Measurements from ENCODE around the gene DAPK1.
A peak's percentile ranks its signal among the peaks of the same experiment; 100 is the strongest.

DAPK1 gene

DNA sequence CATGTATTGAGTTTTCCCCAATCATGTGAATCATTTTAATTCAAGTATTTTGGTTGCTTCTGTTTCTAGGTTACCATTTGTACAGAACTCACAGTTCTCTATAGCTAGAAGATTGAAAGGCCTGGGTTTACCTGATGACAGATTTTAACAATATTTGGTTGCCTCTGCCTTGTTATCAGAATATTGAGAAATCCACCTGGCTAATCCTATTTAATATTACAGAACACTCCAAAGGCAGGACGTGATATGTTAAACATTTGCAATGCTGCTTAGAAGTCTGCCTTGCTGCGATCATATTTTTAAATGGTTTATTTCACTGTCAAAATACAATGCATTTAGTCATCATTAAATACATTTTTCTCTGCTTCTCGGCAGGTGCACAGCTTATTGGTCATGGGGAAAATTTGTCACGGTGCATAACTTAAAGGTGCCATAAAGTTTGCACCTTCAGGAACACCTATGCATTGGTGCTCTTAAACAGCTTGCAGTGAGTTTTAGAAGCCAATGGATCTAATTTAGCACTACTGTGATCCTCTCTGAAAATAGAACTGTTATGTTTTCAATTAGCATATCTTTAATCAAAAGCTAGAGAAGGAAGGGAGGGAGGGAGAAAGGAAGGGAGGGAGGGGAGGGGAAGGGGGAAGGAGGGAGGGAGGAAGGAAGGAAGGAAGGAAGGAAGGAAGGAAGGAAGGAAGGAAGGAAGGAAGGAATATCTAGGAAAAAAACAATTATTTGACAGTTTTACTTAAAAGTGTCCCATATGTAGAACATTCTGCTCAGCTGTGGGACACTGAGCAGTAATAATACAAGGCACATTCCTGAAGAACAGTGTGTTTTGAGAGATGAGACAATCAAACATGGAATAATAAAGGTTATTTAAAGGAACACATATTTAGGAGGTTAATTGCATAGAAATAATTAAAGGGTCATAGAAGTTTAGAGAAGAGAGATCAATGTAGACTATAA, 15.5 kb upstream of the DAPK1 start:
- TF ChIP-seq ZEB2 (tag by site-specific recombination; IDR thresholded peaks at IDR 0.05) (no peak), ZNF777 (tag by site-specific recombination; IDR thresholded peaks at IDR 0.05; ENCODE audit: borderline replicate concordance) (no peak), MEIS1 (CRISPR knock-in tag; IDR thresholded peaks at IDR 0.05; ENCODE audit: borderline replicate concordance) (no peak), GLI4 (tag by site-specific recombination; IDR thresholded peaks at IDR 0.05) (no peak), ZNF600 (tag by site-specific recombination; IDR thresholded peaks at IDR 0.05) (no peak)
- TF ChIP-seq, protein P1, sequence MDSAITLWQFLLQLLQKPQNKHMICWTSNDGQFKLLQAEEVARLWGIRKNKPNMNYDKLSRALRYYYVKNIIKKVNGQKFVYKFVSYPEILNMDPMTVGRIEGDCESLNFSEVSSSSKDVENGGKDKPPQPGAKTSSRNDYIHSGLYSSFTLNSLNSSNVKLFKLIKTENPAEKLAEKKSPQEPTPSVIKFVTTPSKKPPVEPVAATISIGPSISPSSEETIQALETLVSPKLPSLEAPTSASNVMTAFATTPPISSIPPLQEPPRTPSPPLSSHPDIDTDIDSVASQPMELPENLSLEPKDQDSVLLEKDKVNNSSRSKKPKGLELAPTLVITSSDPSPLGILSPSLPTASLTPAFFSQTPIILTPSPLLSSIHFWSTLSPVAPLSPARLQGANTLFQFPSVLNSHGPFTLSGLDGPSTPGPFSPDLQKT (IDR thresholded peaks at IDR 0.05; ENCODE audit: borderline replicate concordance, low read depth, low read length) = no peak
- TF ChIP-seq, protein P2, sequence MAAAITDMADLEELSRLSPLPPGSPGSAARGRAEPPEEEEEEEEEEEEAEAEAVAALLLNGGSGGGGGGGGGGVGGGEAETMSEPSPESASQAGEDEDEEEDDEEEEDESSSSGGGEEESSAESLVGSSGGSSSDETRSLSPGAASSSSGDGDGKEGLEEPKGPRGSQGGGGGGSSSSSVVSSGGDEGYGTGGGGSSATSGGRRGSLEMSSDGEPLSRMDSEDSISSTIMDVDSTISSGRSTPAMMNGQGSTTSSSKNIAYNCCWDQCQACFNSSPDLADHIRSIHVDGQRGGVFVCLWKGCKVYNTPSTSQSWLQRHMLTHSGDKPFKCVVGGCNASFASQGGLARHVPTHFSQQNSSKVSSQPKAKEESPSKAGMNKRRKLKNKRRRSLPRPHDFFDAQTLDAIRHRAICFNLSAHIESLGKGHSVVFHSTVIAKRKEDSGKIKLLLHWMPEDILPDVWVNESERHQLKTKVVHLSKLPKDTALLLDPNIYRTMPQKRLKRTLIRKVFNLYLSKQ (tag by site-specific recombination; IDR thresholded peaks at IDR 0.05; ENCODE audit: borderline replicate concordance) = no peak
- CTCF ChIA-PET = interaction anchor here (0.5 to 1.1 kb wide), 4 partner anchors 33 to 681 kb away, joined by 3 read pairs; no protein-coding TSS in a partner anchor
- Histone ChIP-seq H3K4me3 (ENCODE audit: low read depth, low read length) (no peak overlapping the region), H3K27ac (ENCODE audit: extremely low read depth, low read depth, low read length) (no peak overlapping the region), H3K36me3 (ENCODE audit: control insufficient read depth in 2 of 2, insufficient read depth in 1 of 2, low read length in 2 of 2) (no peaks in the 10 kb centered on the region), H3K4me1 (ENCODE audit: control insufficient read depth, insufficient read depth, low read length) (no peaks in the 10 kb centered on the region), H3K9me3 (ENCODE audit: control insufficient read depth, insufficient read depth, low read depth, low read length) (no peaks in the 10 kb centered on the region)
- POLR2A ChIA-PET = interaction anchor here (1.3 kb wide), 1 partner anchor 13 kb away, joined by 3 read pairs; no protein-coding TSS in a partner anchor

DNA sequence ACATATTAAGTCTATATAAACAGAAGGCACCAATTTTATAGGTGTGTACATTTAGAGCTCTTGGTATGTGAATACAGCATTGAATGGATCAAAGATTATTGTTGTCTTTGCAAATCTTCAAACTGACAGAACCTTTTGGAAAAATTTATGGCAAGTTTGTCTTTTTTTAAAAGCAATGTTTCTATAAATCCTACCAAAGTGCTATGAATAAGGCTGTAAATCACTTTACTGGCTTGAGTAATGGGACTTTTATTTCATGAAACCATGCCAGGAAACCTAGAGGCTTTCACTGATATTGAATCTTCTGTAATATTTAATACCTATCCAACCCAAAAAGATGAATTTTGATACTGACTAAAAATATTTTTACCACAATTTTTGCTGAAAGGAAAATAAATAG, 7.4 kb upstream of the DAPK1 start:
- Histone ChIP-seq H3K4me1 (ENCODE audit: control insufficient read depth, insufficient read depth, low read length) (peaks cover 4% of the 10 kb centered on the region; the same call in 1 of the 2 replicates), H3K9me3 (ENCODE audit: control insufficient read depth, insufficient read depth, low read depth, low read length) (no peaks in the 10 kb centered on the region), H3K27ac (ENCODE audit: extremely low read depth, low read depth, low read length) (no peak overlapping the region), H3K4me3 (ENCODE audit: low read depth, low read length) (no peak overlapping the region), H3K36me3 (ENCODE audit: control insufficient read depth in 2 of 2, insufficient read depth in 1 of 2, low read length in 2 of 2) (no peaks in the 10 kb centered on the region)
- POLR2A ChIA-PET = no interaction called here
- TF ChIP-seq ZNF596 (tag by site-specific recombination; IDR thresholded peaks at IDR 0.05) (no peak), ZNF776 (tag by site-specific recombination; IDR thresholded peaks at IDR 0.05; ENCODE audit: borderline replicate concordance) (no peak), ZNF184 (tag by site-specific recombination; IDR thresholded peaks at IDR 0.05) (no peak), ZNF843 (tag by site-specific recombination; IDR thresholded peaks at IDR 0.05) (0 out of 2 replicates have a peak, but pooled peaks have one; percentile 30), ZNF211 (tag by site-specific recombination; IDR thresholded peaks at IDR 0.05; ENCODE audit: low read depth) (no peak), FEZF1 (tag by site-specific recombination; IDR thresholded peaks at IDR 0.05) (peak; percentile 70), ZNF558 (tag by site-specific recombination; IDR thresholded peaks at IDR 0.05) (no peak), ZNF658 (tag by site-specific recombination; IDR thresholded peaks at IDR 0.05) (no peak)
- TF ChIP-seq, protein P3, sequence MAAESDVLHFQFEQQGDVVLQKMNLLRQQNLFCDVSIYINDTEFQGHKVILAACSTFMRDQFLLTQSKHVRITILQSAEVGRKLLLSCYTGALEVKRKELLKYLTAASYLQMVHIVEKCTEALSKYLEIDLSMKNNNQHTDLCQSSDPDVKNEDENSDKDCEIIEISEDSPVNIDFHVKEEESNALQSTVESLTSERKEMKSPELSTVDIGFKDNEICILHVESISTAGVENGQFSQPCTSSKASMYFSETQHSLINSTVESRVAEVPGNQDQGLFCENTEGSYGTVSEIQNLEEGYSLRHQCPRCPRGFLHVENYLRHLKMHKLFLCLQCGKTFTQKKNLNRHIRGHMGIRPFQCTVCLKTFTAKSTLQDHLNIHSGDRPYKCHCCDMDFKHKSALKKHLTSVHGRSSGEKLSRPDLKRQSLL (tag by site-specific recombination; IDR thresholded peaks at IDR 0.05) = no peak
- TF ChIP-seq, protein P4, sequence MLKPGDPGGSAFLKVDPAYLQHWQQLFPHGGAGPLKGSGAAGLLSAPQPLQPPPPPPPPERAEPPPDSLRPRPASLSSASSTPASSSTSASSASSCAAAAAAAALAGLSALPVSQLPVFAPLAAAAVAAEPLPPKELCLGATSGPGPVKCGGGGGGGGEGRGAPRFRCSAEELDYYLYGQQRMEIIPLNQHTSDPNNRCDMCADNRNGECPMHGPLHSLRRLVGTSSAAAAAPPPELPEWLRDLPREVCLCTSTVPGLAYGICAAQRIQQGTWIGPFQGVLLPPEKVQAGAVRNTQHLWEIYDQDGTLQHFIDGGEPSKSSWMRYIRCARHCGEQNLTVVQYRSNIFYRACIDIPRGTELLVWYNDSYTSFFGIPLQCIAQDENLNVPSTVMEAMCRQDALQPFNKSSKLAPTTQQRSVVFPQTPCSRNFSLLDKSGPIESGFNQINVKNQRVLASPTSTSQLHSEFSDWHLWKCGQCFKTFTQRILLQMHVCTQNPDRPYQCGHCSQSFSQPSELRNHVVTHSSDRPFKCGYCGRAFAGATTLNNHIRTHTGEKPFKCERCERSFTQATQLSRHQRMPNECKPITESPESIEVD (tag by site-specific recombination; IDR thresholded peaks at IDR 0.05) = peak; percentile 68
- CTCF ChIA-PET = interaction anchor here (0.6 to 0.7 kb wide), 2 partner anchors 122 to 132 kb away, joined by 3 read pairs; no protein-coding TSS in a partner anchor
